Activated naive CD4-positive, alpha-beta T cell treated with anti-CD3 and anti-CD28 coated beads, Interleukin-2, amount 50 U/mL, for 16 hours (primary cell): Measurements from ENCODE around the gene COBL.

Experiments
- DNase-seq: peaks from one replicate; pipeline ENCODE4 v3.0.0-alpha.2; 2020

The COBL gene

GRCh38 chr7:51300762-51301674, 15.6 kb downstream of the COBL start:
- no peak for DNase-seq

DNA sequence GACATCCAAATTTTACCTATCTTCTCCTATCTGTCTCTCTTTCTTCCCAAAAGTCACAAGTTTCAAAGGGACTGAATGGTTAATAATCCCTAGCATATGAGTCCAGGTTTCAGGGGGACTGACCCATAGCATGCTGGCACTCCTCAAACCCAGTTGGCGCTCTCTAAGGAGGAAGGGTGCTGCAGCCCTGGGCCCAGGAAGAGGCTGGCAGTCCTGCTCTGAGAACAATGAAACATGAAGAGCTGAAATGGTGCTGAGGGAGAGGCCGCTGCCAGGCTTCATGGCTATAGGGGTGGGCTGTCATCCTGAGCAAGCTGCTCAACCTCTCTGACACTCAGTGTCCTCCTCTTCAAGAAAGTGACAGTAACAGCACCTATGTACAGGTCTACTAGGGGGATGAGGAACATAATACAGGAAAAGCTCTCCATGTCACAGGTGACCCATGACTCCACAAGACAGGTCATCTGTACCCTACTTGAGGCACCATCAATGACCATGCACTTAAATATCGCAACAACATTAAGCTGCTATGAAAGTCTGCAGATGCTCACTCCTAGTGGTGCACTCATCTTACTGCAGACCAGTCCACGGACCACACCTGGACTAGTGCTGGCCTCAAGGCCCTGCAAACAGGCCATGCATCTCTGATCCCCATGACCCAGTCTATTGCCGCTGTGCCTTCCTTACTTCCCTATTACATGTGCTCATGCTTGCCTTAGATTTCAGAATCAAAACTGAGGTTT, 17.0 kb downstream of the COBL start:
- no peak for DNase-seq

- no peak for DNase-seq
Observed at GRCh38 chr7:51298912-51299311, 17.7 kb downstream of the COBL start.

GRCh38 chr7:51297986-51298385, 18.6 kb downstream of the COBL start:
- no peak for DNase-seq

GRCh38 chr7:51295440-51296245, 21.0 kb downstream of the COBL start:
- no peak for DNase-seq

- no peak for DNase-seq
Observed at GRCh38 chr7:51292596-51292995, 24.0 kb downstream of the COBL start.

DNA sequence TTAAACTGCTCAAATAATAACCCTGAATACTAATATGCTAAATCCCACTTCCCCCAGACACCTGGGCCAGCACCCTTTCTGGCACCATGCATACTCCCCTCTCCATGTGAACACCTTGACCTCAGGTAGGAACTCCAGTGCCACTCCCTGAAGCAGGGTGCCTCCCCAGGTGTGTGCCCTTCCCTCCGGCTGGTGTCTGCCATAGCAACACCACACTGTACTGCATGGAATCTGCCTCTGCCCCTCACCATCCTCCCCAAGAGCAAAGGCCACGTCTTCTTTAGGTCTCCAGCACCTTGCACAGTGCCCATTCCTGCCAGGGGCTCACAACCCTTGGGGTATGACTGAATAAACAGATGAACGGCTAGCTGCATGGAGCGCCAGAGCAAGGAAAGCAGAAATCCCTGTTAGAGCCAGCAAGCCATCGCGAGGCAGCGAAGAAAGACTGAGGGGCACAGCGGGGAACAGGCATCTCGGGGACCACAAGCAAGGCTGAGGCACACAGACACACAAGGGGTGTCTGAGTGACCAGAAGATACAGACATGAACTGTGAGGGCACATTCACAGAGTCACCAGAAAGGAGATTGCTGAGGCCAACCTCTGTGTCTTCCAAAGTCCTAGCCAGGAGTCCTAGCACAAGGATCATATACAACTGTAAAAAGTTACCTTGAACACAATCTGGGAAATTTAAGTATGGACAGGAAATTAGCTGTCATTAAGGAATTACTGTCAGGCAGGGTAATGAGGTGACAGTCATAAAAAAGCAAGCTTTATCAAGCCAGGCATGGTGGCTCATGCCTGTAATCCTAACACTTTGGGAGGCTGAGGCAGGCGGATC, 25.7 kb downstream of the COBL start:
- no peak for DNase-seq

DNA sequence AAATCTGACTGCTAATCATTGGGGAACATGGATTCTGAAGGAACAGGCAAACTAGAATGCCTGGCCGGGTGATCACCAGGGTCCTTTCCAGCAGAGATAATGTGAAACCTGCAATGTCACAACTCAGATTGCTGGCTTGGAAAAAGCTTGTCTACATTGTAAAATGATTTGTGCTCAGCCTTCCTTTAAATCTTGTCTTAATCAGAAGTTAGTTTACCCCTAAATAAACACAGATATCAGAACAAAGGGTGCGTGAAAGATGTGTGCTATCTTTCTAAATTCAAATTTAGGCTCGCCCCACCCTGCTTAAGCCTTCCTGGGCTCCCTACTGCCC, 26.3 kb downstream of the COBL start:
- no peak for DNase-seq

GRCh38 chr7:51289623-51290303, 26.8 kb downstream of the COBL start:
- DNase-seq, result no peak

- no peak for DNase-seq
Observed at GRCh38 chr7:51288896-51289622, 27.6 kb downstream of the COBL start.

DNA sequence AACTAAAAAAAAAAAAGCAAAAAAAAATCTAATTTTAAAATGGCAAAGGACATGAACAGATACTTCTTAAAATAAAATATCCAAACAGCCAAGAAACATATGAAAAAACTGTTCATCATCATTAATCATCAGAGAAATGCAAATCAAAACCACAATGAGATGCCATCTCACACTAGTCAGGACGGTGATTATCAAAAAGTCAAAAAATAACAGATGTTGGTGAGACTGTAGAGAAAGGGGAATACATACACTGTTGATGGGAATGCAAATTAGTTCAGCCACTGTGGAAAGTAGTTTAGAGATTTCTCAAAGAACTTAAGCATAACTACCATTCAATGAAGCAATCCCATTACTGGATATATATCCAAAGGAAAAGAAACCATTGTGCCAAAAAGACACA, 30.2 kb downstream of the COBL start:
- DNase-seq, result no peak

DNA sequence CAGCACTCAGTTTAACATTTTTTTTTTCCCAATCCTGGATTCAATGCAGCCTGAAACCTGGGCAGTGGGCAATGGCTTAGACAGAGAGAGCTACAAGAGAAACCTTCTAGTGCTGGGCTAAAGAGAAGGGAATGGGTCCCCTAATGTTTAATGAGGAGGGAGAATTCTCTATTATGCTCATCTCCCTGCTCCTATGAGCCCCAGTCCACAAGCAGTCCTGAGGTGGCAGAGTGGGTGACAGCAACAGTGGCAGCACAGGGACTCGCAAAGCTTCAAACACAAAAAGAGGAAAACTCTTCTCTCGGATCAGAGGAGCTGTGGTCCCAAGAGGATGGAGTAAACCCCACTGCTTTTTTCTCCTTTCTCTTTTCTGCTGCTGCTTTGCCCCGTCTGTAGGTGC, 36.5 kb downstream of the COBL start:
- no peak for DNase-seq

GRCh38 chr7:51279391-51280023, 37.1 kb downstream of the COBL start:
- DNase-seq, result no peak

- no peak for DNase-seq
Observed at GRCh38 chr7:51278797-51279196, 37.8 kb downstream of the COBL start.

GRCh38 chr7:51276967-51277366, 39.6 kb downstream of the COBL start:
- no peak for DNase-seq

DNA sequence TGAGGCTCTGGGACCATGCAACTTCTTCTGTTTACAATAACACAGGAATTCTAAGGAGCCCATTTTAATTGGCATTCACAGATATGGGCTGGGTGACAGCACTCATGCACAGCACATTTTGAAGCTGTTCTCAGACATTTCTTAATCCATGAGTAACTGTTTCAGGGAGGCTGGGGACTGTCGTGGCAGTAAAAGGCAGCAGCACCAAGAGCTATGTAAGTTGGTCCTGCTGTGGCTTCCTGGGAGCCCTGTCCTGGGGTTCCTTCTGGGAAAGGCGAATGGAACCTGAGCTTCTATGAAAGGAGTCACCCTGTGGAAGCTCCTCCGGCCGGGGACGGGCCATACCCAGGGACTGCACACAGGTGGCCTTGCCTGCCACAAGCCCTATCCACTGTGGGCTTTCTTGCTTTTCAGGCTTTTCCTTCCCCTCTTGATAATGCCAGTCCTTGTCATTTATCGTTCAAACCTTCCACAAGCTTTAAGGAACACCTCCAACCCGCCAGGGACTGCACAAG, 40.5 kb downstream of the COBL start:
- DNase-seq, result no peak

DNA sequence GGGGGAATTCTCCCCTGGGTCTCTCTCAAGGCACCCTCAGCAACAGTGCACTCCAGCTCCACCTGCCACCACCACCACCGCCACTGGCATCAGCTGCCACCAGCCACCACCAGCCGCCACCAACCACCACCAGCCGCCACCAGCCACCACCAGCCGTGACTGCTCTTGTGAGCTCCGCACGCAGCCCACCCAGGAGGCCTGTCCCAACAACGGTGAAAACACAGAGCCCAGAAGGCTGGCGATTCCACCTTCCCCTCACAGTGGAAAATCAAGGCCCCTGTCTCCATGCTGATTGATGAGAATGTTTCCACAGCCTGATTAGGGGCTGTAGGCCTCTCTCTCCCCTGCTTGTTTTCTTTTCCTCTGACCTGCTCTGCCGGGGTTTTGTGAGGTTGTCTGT, 41.1 kb downstream of the COBL start:
- no peak for DNase-seq

DNA sequence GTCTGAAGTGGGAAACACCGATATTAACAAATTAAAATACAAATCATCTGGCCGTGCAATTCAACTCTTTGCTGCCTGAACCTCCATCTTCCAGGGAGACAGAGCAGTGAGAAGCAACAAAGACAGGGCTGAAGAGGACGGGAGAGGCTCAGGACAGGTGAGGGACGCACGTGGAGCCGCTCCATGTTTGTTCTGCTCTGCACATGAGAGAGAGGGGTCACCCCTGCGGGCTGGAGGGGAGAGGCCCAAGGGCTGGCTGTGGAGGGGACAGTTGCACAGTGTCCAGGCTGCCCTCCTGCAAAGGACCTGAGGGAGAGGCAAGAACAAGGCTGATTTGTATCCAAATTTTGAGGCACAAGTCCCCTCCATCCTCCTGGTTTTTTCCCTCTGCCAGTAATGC, 41.7 kb downstream of the COBL start:
- no peak for DNase-seq

DNA sequence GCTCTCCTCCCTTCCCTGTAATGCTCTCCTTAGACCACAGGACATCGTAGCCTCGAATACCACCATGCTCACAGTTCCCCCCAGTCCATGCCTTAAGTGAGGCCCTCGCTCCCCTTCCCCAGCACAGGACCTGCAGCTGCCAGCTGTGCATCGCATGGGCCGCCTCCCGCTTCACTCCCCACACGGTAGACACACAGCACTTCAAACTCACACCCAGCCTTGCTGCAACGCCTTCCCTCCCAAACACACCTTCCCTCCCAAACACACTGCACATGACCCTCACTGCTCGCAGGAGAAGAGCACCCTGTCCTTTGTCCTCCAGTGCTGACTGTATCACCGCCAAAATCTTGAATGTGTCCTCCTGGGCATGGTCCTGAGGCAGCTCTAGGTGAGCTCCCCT, 42.6 kb downstream of the COBL start:
- DNase-seq, result no peak

- no peak for DNase-seq
Observed at GRCh38 chr7:51273360-51273759, 43.2 kb downstream of the COBL start.

DNA sequence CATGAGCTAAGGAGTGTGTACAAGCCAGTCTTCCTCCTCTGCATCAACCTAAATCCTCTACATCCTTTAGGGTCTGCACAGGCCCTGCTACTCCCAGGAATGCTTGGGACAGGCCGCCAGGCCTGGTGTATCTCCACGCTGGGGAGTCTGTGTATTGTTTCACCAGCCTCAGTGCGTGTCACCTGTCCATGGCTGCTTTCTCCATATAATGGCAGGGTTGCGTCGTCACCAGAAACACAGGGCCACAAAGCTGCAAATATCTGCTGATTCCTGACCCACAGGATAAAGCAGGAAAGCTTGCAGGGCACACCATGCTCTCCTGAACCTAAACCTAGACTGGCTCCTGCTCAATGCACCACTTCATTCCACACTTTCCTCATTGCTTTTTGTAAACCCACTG, 45.6 kb downstream of the COBL start:
- DNase-seq, result no peak
